ENCODE results near the gene OR10G2. TPM values are rescaled to one million over a fixed set of nuclear protein-coding genes. Genes with fewer than 3 reads are reported as not detected.
"Not testable (repeated sequence)": the region's sequence is repeated elsewhere in the genome, so short reads cannot be mapped to it uniquely, and the experiment has no call there.

OR10G2 gene
- total and polyA plus RNA-seq, 2 experiments from 2014 or later: not detected

DNA sequence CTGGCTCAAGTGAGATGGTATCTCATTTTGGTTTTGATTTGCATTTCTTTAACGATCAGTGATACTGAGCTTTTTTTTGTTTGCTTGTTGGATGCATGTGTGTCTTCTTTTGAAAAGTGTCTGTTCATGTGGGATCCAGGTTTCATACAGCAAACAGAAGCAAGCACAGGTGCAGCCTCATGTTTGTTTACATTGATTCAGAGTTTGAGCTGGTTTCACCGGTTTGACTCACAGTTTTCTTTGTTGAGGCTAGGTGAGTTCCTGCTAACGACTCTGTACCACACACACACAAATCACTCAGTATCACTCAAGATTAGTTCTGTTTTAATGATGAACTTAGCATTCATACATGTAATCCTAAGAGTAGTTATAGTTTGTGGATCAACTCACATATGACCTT, 3.7 kb downstream of the OR10G2 start:
- no peaks in the 10 kb centered on the region for H3K9me3 Mint-ChIP-seq
- no peak overlapping the region for H3K4me3 Mint-ChIP-seq
- ATAC-seq (no peak), DNase-seq (ENCODE audit: low spot score) (no peak)
- no peaks in the 10 kb centered on the region for H4K20me1 ChIP-seq (replicated peaks; ENCODE audit: insufficient read depth)
- no peaks in the 10 kb centered on the region for H3K4me1 ChIP-seq (ENCODE audit: insufficient read depth)
- no peak overlapping the region for H3K4me3 ChIP-seq
- H3K36me3 ChIP-seq (ENCODE audit: insufficient read depth): no peaks in the 10 kb centered on the region
- no peak for TF ChIP-seq CREB1 (CRISPR knock-in tag; IDR thresholded peaks at IDR 0.05; ENCODE audit: low read depth)
- TF ChIP-seq CTCF (conservative IDR thresholded peaks at IDR 0.05; ENCODE audit: low read depth in 2 of 2): no peak
- no peak for TF ChIP-seq NANOG (IDR thresholded peaks at IDR 0.05; ENCODE audit: borderline replicate concordance)
- TF ChIP-seq ZNF114 (CRISPR knock-in tag; IDR thresholded peaks at IDR 0.05): no peak
- TF ChIP-seq, protein P1, sequence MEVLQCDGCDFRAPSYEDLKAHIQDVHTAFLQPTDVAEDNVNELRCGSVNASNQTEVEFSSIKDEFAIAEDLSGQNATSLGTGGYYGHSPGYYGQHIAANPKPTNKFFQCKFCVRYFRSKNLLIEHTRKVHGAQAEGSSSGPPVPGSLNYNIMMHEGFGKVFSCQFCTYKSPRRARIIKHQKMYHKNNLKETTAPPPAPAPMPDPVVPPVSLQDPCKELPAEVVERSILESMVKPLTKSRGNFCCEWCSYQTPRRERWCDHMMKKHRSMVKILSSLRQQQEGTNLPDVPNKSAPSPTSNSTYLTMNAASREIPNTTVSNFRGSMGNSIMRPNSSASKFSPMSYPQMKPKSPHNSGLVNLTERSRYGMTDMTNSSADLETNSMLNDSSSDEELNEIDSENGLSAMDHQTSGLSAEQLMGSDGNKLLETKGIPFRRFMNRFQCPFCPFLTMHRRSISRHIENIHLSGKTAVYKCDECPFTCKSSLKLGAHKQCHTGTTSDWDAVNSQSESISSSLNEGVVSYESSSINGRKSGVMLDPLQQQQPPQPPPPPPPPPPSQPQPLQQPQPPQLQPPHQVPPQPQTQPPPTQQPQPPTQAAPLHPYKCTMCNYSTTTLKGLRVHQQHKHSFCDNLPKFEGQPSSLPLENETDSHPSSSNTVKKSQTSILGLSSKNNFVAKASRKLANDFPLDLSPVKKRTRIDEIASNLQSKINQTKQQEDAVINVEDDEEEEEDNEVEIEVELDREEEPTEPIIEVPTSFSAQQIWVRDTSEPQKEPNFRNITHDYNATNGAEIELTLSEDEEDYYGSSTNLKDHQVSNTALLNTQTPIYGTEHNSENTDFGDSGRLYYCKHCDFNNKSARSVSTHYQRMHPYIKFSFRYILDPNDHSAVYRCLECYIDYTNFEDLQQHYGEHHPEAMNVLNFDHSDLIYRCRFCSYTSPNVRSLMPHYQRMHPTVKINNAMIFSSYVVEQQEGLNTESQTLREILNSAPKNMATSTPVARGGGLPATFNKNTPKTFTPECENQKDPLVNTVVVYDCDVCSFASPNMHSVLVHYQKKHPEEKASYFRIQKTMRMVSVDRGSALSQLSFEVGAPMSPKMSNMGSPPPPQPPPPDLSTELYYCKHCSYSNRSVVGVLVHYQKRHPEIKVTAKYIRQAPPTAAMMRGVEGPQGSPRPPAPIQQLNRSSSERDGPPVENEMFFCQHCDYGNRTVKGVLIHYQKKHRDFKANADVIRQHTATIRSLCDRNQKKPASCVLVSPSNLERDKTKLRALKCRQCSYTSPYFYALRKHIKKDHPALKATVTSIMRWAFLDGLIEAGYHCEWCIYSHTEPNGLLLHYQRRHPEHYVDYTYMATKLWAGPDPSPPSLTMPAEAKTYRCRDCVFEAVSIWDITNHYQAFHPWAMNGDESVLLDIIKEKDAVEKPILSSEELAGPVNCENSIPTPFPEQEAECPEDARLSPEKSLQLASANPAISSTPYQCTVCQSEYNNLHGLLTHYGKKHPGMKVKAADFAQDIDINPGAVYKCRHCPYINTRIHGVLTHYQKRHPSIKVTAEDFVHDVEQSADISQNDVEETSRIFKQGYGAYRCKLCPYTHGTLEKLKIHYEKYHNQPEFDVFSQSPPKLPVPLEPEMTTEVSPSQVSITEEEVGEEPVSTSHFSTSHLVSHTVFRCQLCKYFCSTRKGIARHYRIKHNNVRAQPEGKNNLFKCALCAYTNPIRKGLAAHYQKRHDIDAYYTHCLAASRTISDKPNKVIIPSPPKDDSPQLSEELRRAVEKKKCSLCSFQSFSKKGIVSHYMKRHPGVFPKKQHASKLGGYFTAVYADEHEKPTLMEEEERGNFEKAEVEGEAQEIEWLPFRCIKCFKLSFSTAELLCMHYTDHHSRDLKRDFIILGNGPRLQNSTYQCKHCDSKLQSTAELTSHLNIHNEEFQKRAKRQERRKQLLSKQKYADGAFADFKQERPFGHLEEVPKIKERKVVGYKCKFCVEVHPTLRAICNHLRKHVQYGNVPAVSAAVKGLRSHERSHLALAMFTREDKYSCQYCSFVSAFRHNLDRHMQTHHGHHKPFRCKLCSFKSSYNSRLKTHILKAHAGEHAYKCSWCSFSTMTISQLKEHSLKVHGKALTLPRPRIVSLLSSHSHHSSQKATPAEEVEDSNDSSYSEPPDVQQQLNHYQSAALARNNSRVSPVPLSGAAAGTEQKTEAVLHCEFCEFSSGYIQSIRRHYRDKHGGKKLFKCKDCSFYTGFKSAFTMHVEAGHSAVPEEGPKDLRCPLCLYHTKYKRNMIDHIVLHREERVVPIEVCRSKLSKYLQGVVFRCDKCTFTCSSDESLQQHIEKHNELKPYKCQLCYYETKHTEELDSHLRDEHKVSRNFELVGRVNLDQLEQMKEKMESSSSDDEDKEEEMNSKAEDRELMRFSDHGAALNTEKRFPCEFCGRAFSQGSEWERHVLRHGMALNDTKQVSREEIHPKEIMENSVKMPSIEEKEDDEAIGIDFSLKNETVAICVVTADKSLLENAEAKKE (CRISPR knock-in tag; IDR thresholded peaks at IDR 0.05): no peak
- TF ChIP-seq EZH2 (IDR thresholded peaks at IDR 0.05; ENCODE audit: low read depth, unreplicated experiment): no peak
- no peak for TF ChIP-seq POLR2AphosphoS5 (IDR thresholded peaks at IDR 0.05; ENCODE audit: low read depth)
- TF ChIP-seq ETS1 (IDR thresholded peaks at IDR 0.05): no peak
- no peak overlapping the region for H3K27ac ChIP-seq (ENCODE audit: low read depth)
- no peak overlapping the region for H2AFZ ChIP-seq
- no peak overlapping the region for H3K27ac Mint-ChIP-seq
- no peak overlapping the region for H3K4me2 ChIP-seq
- H3F3A ChIP-seq (replicated peaks; ENCODE audit: low read depth): no peaks in the 10 kb centered on the region
- 0 out of 2 replicates have a peak, but pooled peaks cover 5% of the 10 kb centered on the region for H3K9me2 ChIP-seq (ENCODE audit: insufficient read depth)
- H3K79me2 ChIP-seq (replicated peaks; ENCODE audit: insufficient read depth): no peaks in the 10 kb centered on the region
- H3K27me3 Mint-ChIP-seq (ENCODE audit: insufficient read depth, low read depth, poor library complexity): no peaks in the 10 kb centered on the region
- H3K27me3 ChIP-seq (ENCODE audit: insufficient read depth): no peaks in the 10 kb centered on the region
- no peaks in the 10 kb centered on the region for H3K4me1 Mint-ChIP-seq
- no peaks in the 10 kb centered on the region for H3K36me3 Mint-ChIP-seq (ENCODE audit: low read depth)

DNA sequence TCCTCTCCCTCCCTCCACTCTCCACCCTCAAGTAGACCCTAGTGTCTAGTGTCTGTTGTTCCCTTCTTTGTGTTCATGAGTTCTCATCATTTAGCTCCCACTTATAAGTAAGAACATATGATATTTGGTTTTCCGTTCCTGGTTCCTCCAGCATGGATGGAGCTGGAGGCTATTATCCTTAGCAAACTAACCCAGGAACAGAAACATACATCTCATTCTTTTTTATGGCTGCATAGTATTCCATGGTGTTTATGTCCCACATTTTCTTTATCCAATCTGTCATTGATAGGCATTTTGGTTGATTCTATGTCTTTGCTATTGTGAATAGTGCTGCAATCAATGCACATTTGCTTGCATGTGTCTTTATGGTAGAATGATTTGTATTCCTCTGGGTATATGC, 4.2 kb downstream of the OR10G2 start:
- not testable (repeated sequence) for H3K27me3 Mint-ChIP-seq (ENCODE audit: insufficient read depth, low read depth, poor library complexity); H3K4me3 ChIP-seq; H3K36me3 ChIP-seq (ENCODE audit: insufficient read depth); H3K9me2 ChIP-seq (ENCODE audit: insufficient read depth); H2AFZ ChIP-seq; H3K27ac ChIP-seq (ENCODE audit: low read depth); DNase-seq (ENCODE audit: low spot score); H4K20me1 ChIP-seq (replicated peaks; ENCODE audit: insufficient read depth); H3K79me2 ChIP-seq (replicated peaks; ENCODE audit: insufficient read depth); H3K27ac Mint-ChIP-seq; H3F3A ChIP-seq (replicated peaks; ENCODE audit: low read depth); H3K4me1 Mint-ChIP-seq; H3K4me3 Mint-ChIP-seq; H3K36me3 Mint-ChIP-seq (ENCODE audit: low read depth); ATAC-seq; H3K4me1 ChIP-seq (ENCODE audit: insufficient read depth); H3K4me2 ChIP-seq; H3K27me3 ChIP-seq (ENCODE audit: insufficient read depth); H3K9me3 Mint-ChIP-seq

Measured in GM23338 (cell line).